ENCODE results near the gene RAB33B.

DNA sequence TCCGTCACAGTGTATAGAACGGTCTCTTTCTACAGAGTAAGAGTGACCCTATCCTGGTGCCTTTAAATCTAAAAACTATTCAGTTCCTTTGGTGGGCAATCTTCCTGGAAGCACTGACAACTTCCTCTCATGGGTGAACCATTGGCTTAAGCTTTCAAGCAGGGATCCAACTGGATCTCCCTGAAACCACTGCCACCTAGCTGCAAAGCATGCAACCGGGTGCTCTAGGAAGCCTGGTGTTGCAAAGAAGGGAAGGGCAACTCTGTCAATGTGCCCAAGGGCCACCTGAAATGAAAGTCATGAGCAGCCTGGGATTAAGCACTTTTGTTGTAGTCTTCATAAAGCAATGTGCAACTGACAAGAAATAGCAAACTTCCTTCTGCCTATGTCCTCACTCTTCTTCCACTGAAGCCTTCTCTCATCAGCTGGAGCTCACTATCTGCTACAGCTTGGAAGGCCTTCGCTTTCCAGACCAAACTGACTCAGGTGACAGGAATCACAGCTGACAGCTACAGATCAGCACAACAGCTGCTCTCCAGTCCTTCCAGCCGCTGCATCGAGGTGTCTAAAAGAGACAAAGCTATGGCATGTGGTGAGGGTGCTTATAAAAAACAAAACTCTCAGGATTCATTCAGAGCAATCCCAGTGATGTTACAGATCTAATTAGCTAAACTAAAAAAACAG, 55.9 kb downstream of the RAB33B start:
- TF ChIP-seq, protein P1, sequence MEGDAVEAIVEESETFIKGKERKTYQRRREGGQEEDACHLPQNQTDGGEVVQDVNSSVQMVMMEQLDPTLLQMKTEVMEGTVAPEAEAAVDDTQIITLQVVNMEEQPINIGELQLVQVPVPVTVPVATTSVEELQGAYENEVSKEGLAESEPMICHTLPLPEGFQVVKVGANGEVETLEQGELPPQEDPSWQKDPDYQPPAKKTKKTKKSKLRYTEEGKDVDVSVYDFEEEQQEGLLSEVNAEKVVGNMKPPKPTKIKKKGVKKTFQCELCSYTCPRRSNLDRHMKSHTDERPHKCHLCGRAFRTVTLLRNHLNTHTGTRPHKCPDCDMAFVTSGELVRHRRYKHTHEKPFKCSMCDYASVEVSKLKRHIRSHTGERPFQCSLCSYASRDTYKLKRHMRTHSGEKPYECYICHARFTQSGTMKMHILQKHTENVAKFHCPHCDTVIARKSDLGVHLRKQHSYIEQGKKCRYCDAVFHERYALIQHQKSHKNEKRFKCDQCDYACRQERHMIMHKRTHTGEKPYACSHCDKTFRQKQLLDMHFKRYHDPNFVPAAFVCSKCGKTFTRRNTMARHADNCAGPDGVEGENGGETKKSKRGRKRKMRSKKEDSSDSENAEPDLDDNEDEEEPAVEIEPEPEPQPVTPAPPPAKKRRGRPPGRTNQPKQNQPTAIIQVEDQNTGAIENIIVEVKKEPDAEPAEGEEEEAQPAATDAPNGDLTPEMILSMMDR (IDR thresholded peaks at IDR 0.05; ENCODE audit: insufficient read depth, low read depth, low read length), result no peak
- TF ChIP-seq EZH2 (IDR thresholded peaks at IDR 0.05; ENCODE audit: insufficient read depth, low read length), result no peak
